CD14-positive monocyte (primary cell): ENCODE data around the gene TBCC. TPM values are rescaled to one million over a fixed set of nuclear protein-coding genes. Genes with fewer than 3 reads are reported as not detected.

ENCODE experiments used
- DNase-seq, 3 donors: peaks; one replicate each; pipeline ENCODE4 v3.0.0-alpha.2; 2011 to 2022
- H2AFZ ChIP-seq: 2 replicates; pipeline ENCODE4 v1.6.0; 2012; ENCODE audit warnings: mild to moderate bottlenecking, low read depth, low read length, inconsistent platforms; ENCODE audit not compliant: insufficient read depth, poor library complexity, severe bottlenecking
- H3K27ac ChIP-seq, 2 donors: 1 replicate in 1 of 2; 2 replicates in 1 of 2; pipeline ENCODE4 v1.5.1; 2012 to 2013; ENCODE audit warnings: low read length in 2 of 2, control low read depth in 1 of 2, inconsistent platforms in 1 of 2, low read depth in 1 of 2, mild to moderate bottlenecking in 1 of 2
- H3K27me3 ChIP-seq, 2 donors: one replicate each; pipeline versions ENCODE4 v1.6.0 to v1.6.1; 2011 to 2013; ENCODE audit warnings: low read length in 2 of 2; ENCODE audit not compliant: control insufficient read depth in 2 of 2, insufficient read depth in 2 of 2
- H3K36me3 ChIP-seq, 2 donors: replicated peaks in 1 of 2; 1 replicate in 1 of 2; 2 replicates in 1 of 2; pipeline versions ENCODE4 v1.5.1 to v1.6.1; 2012 to 2013; ENCODE audit warnings: low read length in 2 of 2, control low read depth in 1 of 2, inconsistent platforms in 1 of 2, mild to moderate bottlenecking in 1 of 2; ENCODE audit not compliant: insufficient read depth in 2 of 2, control insufficient read depth in 1 of 2
- H3K4me1 ChIP-seq, 2 donors: 1 replicate in 1 of 2; 2 replicates in 1 of 2; pipeline versions ENCODE4 v1.5.1 to v1.6.1; 2012 to 2013; ENCODE audit warnings: low read length in 2 of 2, control low read depth in 1 of 2, inconsistent platforms in 1 of 2, mild to moderate bottlenecking in 1 of 2, moderate library complexity in 1 of 2; ENCODE audit not compliant: insufficient read depth in 2 of 2, control insufficient read depth in 1 of 2
- H3K4me2 ChIP-seq: replicated peaks from 2 replicates; pipeline ENCODE3; 2012; ENCODE audit warnings: low read length, moderate library complexity, mild to moderate bottlenecking; ENCODE audit not compliant: poor library complexity, severe bottlenecking; ENCODE audit errors: extremely low read depth
- H3K4me3 ChIP-seq, 3 experiments: fragments of 200-600 bp in 1 of 3; sonication (generic) in 1 of 3; replicated peaks in 1 of 3; 1 replicate in 2 of 3; 2 replicates in 1 of 3; pipeline ENCODE4 v1.5.1; 2011 to 2013; ENCODE audit warnings: low read length in 3 of 3, mild to moderate bottlenecking in 3 of 3, control low read depth in 2 of 3, low read depth in 2 of 3, inconsistent platforms in 1 of 3, moderate library complexity in 1 of 3
- H3K79me2 ChIP-seq: 2 replicates; pipeline ENCODE4 v1.6.0; 2012; ENCODE audit warnings: mild to moderate bottlenecking, control low read depth, inconsistent platforms, low read length, moderate library complexity; ENCODE audit not compliant: insufficient read depth
- H3K9ac ChIP-seq: 2 replicates; pipeline ENCODE4 v1.6.0; 2017; ENCODE audit warnings: low read length, mild to moderate bottlenecking; ENCODE audit not compliant: insufficient read depth, poor library complexity, severe bottlenecking
- H3K9me3 ChIP-seq, 2 donors: replicated peaks in 1 of 2; 1 replicate in 1 of 2; 2 replicates in 1 of 2; pipeline versions ENCODE4 v1.5.1 to v1.6.1; 2012 to 2013; ENCODE audit warnings: low read length in 2 of 2, control low read depth in 1 of 2; ENCODE audit not compliant: control insufficient read depth in 1 of 2, insufficient read depth in 1 of 2
- H4K20me1 ChIP-seq: 2 replicates; pipeline ENCODE4 v1.6.0; 2012; ENCODE audit warnings: mild to moderate bottlenecking, low read length, control low read depth, moderate library complexity; ENCODE audit not compliant: insufficient read depth
- H3K27ac Mint-ChIP-seq, 7 donors: one replicate each; pipeline ENCODE4 v1.8.0; 2020; ENCODE audit warnings: mild to moderate bottlenecking in 7 of 7, mixed read lengths in 7 of 7, moderate library complexity in 6 of 7, inconsistent platforms in 2 of 7
- H3K27me3 Mint-ChIP-seq, 3 donors: one replicate each; pipeline ENCODE4 v1.8.0; 2021 to 2022; ENCODE audit warnings: low read depth in 3 of 3, mild to moderate bottlenecking in 3 of 3, mixed read lengths in 3 of 3, moderate library complexity in 3 of 3, inconsistent platforms in 1 of 3
- H3K36me3 Mint-ChIP-seq, 2 donors: one replicate each; pipeline ENCODE4 v1.8.0; 2020; ENCODE audit warnings: mixed read lengths in 2 of 2, inconsistent platforms in 1 of 2, mild to moderate bottlenecking in 1 of 2
- H3K4me1 Mint-ChIP-seq: one replicate; pipeline ENCODE4 v1.8.0; 2020; ENCODE audit warnings: mild to moderate bottlenecking, mixed read lengths
- H3K4me3 Mint-ChIP-seq, 2 donors: one replicate each; pipeline ENCODE4 v1.8.0; 2020; ENCODE audit warnings: mild to moderate bottlenecking in 2 of 2, mixed read lengths in 2 of 2, moderate library complexity in 1 of 2
- H3K9me3 Mint-ChIP-seq, 7 donors: one replicate each; pipeline ENCODE4 v1.8.0; 2020 to 2022; ENCODE audit warnings: mixed read lengths in 7 of 7, mild to moderate bottlenecking in 6 of 7, moderate library complexity in 6 of 7, inconsistent platforms in 2 of 7
- CTCF ChIP-seq: fragments of 200-600 bp; IDR thresholded peaks from one replicate; pipeline ENCODE4 v1.8.0; 2022; ENCODE audit warnings: antibody characterized with exemption, mild to moderate bottlenecking
- WGBS: methylation state at CpG from one replicate; pipeline ENCODE4 v1.1.5; 2013; ENCODE audit warnings: missing lambda C conversion rate; ENCODE audit not compliant: insufficient coverage; 5-methylcytosine and 5-hydroxymethylcytosine counted together
- intact Hi-C, 2 donors: fragments of 100-400 bp; cut with micrococcal nuclease; formaldehyde crosslinking; loops; one replicate each; pipeline versions ENCODE4 v1.15.0 to v1.15.1; 2023
- polyA plus RNA-seq, 3 donors: library from polyadenylated mRNA; depleted of rRNA in 1 of 3; unstranded in 2 of 3; stranded (reverse) in 1 of 3; fragments of 300-500 nt in 2 of 3; fragments of >200 nt in 1 of 3; fragmentation: Illumina TruSeq in 2 of 3; gene quantifications; 1 replicate in 2 of 3; 2 replicates in 1 of 3; pipeline ENCODE4 v1.2.3, GENCODE V29; 2012 to 2021

TBCC gene
- polyA plus RNA-seq, 3 donors: 19.3 to 31.3 (median 30.7) TPM

- Histone ChIP-seq H3K27ac (no peak overlapping the region), H3K9ac (no peak overlapping the region), H4K20me1 (no peaks in the 10 kb centered on the region), H3K79me2 (no peaks in the 10 kb centered on the region), H3K4me1 (no peaks in the 10 kb centered on the region), H2AFZ (no peak overlapping the region), H3K27me3 (no peaks in the 10 kb centered on the region), H3K9me3 (no peaks in the 10 kb centered on the region), H3K4me3 (no peak overlapping the region), H3K4me2 (no peak overlapping the region), H3K36me3 (peaks cover 3 to 35% of the 10 kb centered on the region in 2 donors)
- intact Hi-C loops: no loop called here
- Mint-ChIP-seq H3K27ac (no peak overlapping the region), H3K4me1 (peaks cover 2% of the 10 kb centered on the region), H3K4me3 (no peak overlapping the region), H3K9me3 (peaks cover 0 to 1% (median 0%) of the 10 kb centered on the region in 7 donors), H3K36me3 (peaks cover 34 to 39% of the 10 kb centered on the region in 2 donors), H3K27me3 (peaks cover 0 to 2% (median 0%) of the 10 kb centered on the region in 3 donors)
- TF ChIP-seq CTCF: no peak
- no CpG with 5 or more reads among the region's 3 CpGs for WGBS
- DNase-seq: no peak
Observed at GRCh38 chr6:42762950-42763349, 17.0 kb upstream of the TBCC start.

- Histone ChIP-seq H3K4me3 (no peak overlapping the region), H3K27me3 (no peaks in the 10 kb centered on the region), H3K9me3 (no peaks in the 10 kb centered on the region), H4K20me1 (no peaks in the 10 kb centered on the region), H3K79me2 (no peaks in the 10 kb centered on the region), H3K4me2 (no peak overlapping the region), H3K9ac (no peak overlapping the region), H3K27ac (no peak overlapping the region), H3K4me1 (no peaks in the 10 kb centered on the region), H2AFZ (no peak overlapping the region), H3K36me3 (peaks cover 3 to 37% of the 10 kb centered on the region in 2 donors)
- TF ChIP-seq CTCF: no peak
- DNase-seq: no peak
- peaks cover 2% of the 10 kb centered on the region for H3K4me1 Mint-ChIP-seq
- H3K9me3 Mint-ChIP-seq: peaks cover 0 to 1% (median 0%) of the 10 kb centered on the region in 7 donors
- H3K36me3 Mint-ChIP-seq: peaks cover 33 to 38% of the 10 kb centered on the region in 2 donors
- WGBS: no CpG with 5 or more reads among the region's 3 CpGs
- H3K4me3 Mint-ChIP-seq: no peak overlapping the region
- intact Hi-C loops: no loop called here
- no peak overlapping the region for H3K27ac Mint-ChIP-seq
- peaks cover 0 to 2% (median 0%) of the 10 kb centered on the region in 3 donors for H3K27me3 Mint-ChIP-seq
Observed at GRCh38 chr6:42762426-42762859, 16.5 kb upstream of the TBCC start.
